ENCODE measurements around the gene RAB3D.
A peak's percentile ranks its signal among the peaks of the same experiment; 100 is the strongest.

The RAB3D gene

GRCh38 chr19:11295665-11296245, 43.7 kb downstream of the RAB3D start, which contains the start of gene TSPAN16:
TSS of gene TSPAN16 (plus strand) at chr19:11296160. CDS start at chr19:11296298, 138 bp downstream.
- no peaks in the 10 kb centered on the region for H3K27me3 ChIP-seq (ENCODE audit: control insufficient read depth, insufficient read depth, low read length)
- H3K9me3 ChIP-seq (ENCODE audit: control insufficient read depth, insufficient read depth, low read length) = no peaks in the 10 kb centered on the region
- H3K27ac ChIP-seq (ENCODE audit: low read length) = no peak within 1 kb of the TSS
- no peaks in the 10 kb centered on the region for H3K36me3 ChIP-seq (ENCODE audit: control insufficient read depth, insufficient read depth, low read length)
- WGBS (ENCODE audit: insufficient coverage, insufficient read length) = no CpG with 5 or more reads among the region's 8 CpGs
- no peaks in the 10 kb centered on the region for H3K4me1 ChIP-seq (ENCODE audit: control insufficient read depth, insufficient read depth, low read length)
- no peak within 1 kb of the TSS for H3K4me3 ChIP-seq (ENCODE audit: low read length)
- DNase-seq (ENCODE audit: low read depth, low spot score) = no peak

GRCh38 chr19:11295180-11295579, 44.3 kb downstream of the RAB3D start:
- no CpG with 5 or more reads among the region's 4 CpGs for WGBS (ENCODE audit: insufficient coverage, insufficient read length)
- Histone ChIP-seq H3K27me3 (ENCODE audit: control insufficient read depth, insufficient read depth, low read length) (no peaks in the 10 kb centered on the region), H3K9me3 (ENCODE audit: control insufficient read depth, insufficient read depth, low read length) (no peaks in the 10 kb centered on the region), H3K4me1 (ENCODE audit: control insufficient read depth, insufficient read depth, low read length) (no peaks in the 10 kb centered on the region), H3K27ac (ENCODE audit: low read length) (no peak overlapping the region), H3K36me3 (ENCODE audit: control insufficient read depth, insufficient read depth, low read length) (no peaks in the 10 kb centered on the region), H3K4me3 (ENCODE audit: low read length) (no peak overlapping the region)
- no peak for DNase-seq (ENCODE audit: low read depth, low spot score)

- H3K4me3 ChIP-seq (ENCODE audit: low read length) = no peak overlapping the region
- H3K4me1 ChIP-seq (ENCODE audit: control insufficient read depth, insufficient read depth, low read length) = no peaks in the 10 kb centered on the region
- no peaks in the 10 kb centered on the region for H3K9me3 ChIP-seq (ENCODE audit: control insufficient read depth, insufficient read depth, low read length)
- H3K27me3 ChIP-seq (ENCODE audit: control insufficient read depth, insufficient read depth, low read length) = no peaks in the 10 kb centered on the region
- no peaks in the 10 kb centered on the region for H3K36me3 ChIP-seq (ENCODE audit: control insufficient read depth, insufficient read depth, low read length)
- peak; percentile 84 for DNase-seq (ENCODE audit: low read depth, low spot score)
- WGBS (ENCODE audit: insufficient coverage, insufficient read length) = no CpG with 5 or more reads among the region's 41 CpGs
- H3K27ac ChIP-seq (ENCODE audit: low read length) = no peak overlapping the region
Observed at GRCh38 chr19:11293433-11294389, 45.7 kb downstream of the RAB3D start.

GRCh38 chr19:11291991-11292390, 47.5 kb downstream of the RAB3D start:
- no CpG with 5 or more reads among the region's 1 CpG for WGBS (ENCODE audit: insufficient coverage, insufficient read length)
- Histone ChIP-seq H3K36me3 (ENCODE audit: control insufficient read depth, insufficient read depth, low read length) (no peaks in the 10 kb centered on the region), H3K27me3 (ENCODE audit: control insufficient read depth, insufficient read depth, low read length) (no peaks in the 10 kb centered on the region), H3K27ac (ENCODE audit: low read length) (no peak overlapping the region), H3K4me3 (ENCODE audit: low read length) (no peak overlapping the region), H3K9me3 (ENCODE audit: control insufficient read depth, insufficient read depth, low read length) (no peaks in the 10 kb centered on the region), H3K4me1 (ENCODE audit: control insufficient read depth, insufficient read depth, low read length) (no peaks in the 10 kb centered on the region)
- no peak for DNase-seq (ENCODE audit: low read depth, low spot score)

GRCh38 chr19:11291415-11291814, 48.0 kb downstream of the RAB3D start:
- Histone ChIP-seq H3K27ac (ENCODE audit: low read length) (no peak overlapping the region), H3K9me3 (ENCODE audit: control insufficient read depth, insufficient read depth, low read length) (no peaks in the 10 kb centered on the region), H3K4me3 (ENCODE audit: low read length) (no peak overlapping the region), H3K36me3 (ENCODE audit: control insufficient read depth, insufficient read depth, low read length) (no peaks in the 10 kb centered on the region), H3K4me1 (ENCODE audit: control insufficient read depth, insufficient read depth, low read length) (no peaks in the 10 kb centered on the region), H3K27me3 (ENCODE audit: control insufficient read depth, insufficient read depth, low read length) (no peaks in the 10 kb centered on the region)
- no CpG with 5 or more reads among the region's 7 CpGs for WGBS (ENCODE audit: insufficient coverage, insufficient read length)
- DNase-seq (ENCODE audit: low read depth, low spot score) = no peak

- DNase-seq (ENCODE audit: low read depth, low spot score) = no peak
- no peaks in the 10 kb centered on the region for H3K9me3 ChIP-seq (ENCODE audit: control insufficient read depth, insufficient read depth, low read length)
- no peaks in the 10 kb centered on the region for H3K36me3 ChIP-seq (ENCODE audit: control insufficient read depth, insufficient read depth, low read length)
- no peaks in the 10 kb centered on the region for H3K4me1 ChIP-seq (ENCODE audit: control insufficient read depth, insufficient read depth, low read length)
- no peak overlapping the region for H3K4me3 ChIP-seq (ENCODE audit: low read length)
- no peak overlapping the region for H3K27ac ChIP-seq (ENCODE audit: low read length)
- no CpG with 5 or more reads among the region's 4 CpGs for WGBS (ENCODE audit: insufficient coverage, insufficient read length)
- no peaks in the 10 kb centered on the region for H3K27me3 ChIP-seq (ENCODE audit: control insufficient read depth, insufficient read depth, low read length)
Observed at GRCh38 chr19:11290256-11290655, 49.2 kb downstream of the RAB3D start.

- H3K9me3 ChIP-seq (ENCODE audit: control insufficient read depth, insufficient read depth, low read length) = no peaks in the 10 kb centered on the region
- WGBS (ENCODE audit: insufficient coverage, insufficient read length) = no CpG with 5 or more reads among the region's 7 CpGs
- H3K27me3 ChIP-seq (ENCODE audit: control insufficient read depth, insufficient read depth, low read length) = no peaks in the 10 kb centered on the region
- H3K27ac ChIP-seq (ENCODE audit: low read length) = no peak overlapping the region
- no peaks in the 10 kb centered on the region for H3K36me3 ChIP-seq (ENCODE audit: control insufficient read depth, insufficient read depth, low read length)
- H3K4me1 ChIP-seq (ENCODE audit: control insufficient read depth, insufficient read depth, low read length) = no peaks in the 10 kb centered on the region
- DNase-seq (ENCODE audit: low read depth, low spot score) = no peak
- H3K4me3 ChIP-seq (ENCODE audit: low read length) = no peak overlapping the region
Observed at GRCh38 chr19:11288349-11288748, 51.1 kb downstream of the RAB3D start.

GRCh38 chr19:11286312-11286974, 53.0 kb downstream of the RAB3D start:
- no peak overlapping the region for H3K4me3 ChIP-seq (ENCODE audit: low read length)
- no peak for DNase-seq (ENCODE audit: low read depth, low spot score)
- H3K4me1 ChIP-seq (ENCODE audit: control insufficient read depth, insufficient read depth, low read length) = no peaks in the 10 kb centered on the region
- no peaks in the 10 kb centered on the region for H3K9me3 ChIP-seq (ENCODE audit: control insufficient read depth, insufficient read depth, low read length)
- WGBS (ENCODE audit: insufficient coverage, insufficient read length) = no CpG with 5 or more reads among the region's 6 CpGs
- H3K36me3 ChIP-seq (ENCODE audit: control insufficient read depth, insufficient read depth, low read length) = no peaks in the 10 kb centered on the region
- no peak overlapping the region for H3K27ac ChIP-seq (ENCODE audit: low read length)
- H3K27me3 ChIP-seq (ENCODE audit: control insufficient read depth, insufficient read depth, low read length) = no peaks in the 10 kb centered on the region

- no peaks in the 10 kb centered on the region for H3K36me3 ChIP-seq (ENCODE audit: control insufficient read depth, insufficient read depth, low read length)
- H3K9me3 ChIP-seq (ENCODE audit: control insufficient read depth, insufficient read depth, low read length) = no peaks in the 10 kb centered on the region
- no peak overlapping the region for H3K27ac ChIP-seq (ENCODE audit: low read length)
- H3K27me3 ChIP-seq (ENCODE audit: control insufficient read depth, insufficient read depth, low read length) = no peaks in the 10 kb centered on the region
- H3K4me1 ChIP-seq (ENCODE audit: control insufficient read depth, insufficient read depth, low read length) = no peaks in the 10 kb centered on the region
- no peak overlapping the region for H3K4me3 ChIP-seq (ENCODE audit: low read length)
- no peak for DNase-seq (ENCODE audit: low read depth, low spot score)
- no CpG with 5 or more reads among the region's 6 CpGs for WGBS (ENCODE audit: insufficient coverage, insufficient read length)
Observed at GRCh38 chr19:11284515-11284914, 54.9 kb downstream of the RAB3D start.

- Histone ChIP-seq H3K36me3 (ENCODE audit: control insufficient read depth, insufficient read depth, low read length) (no peaks in the 10 kb centered on the region), H3K4me3 (ENCODE audit: low read length) (no peak overlapping the region), H3K27ac (ENCODE audit: low read length) (no peak overlapping the region), H3K4me1 (ENCODE audit: control insufficient read depth, insufficient read depth, low read length) (no peaks in the 10 kb centered on the region), H3K27me3 (ENCODE audit: control insufficient read depth, insufficient read depth, low read length) (no peaks in the 10 kb centered on the region), H3K9me3 (ENCODE audit: control insufficient read depth, insufficient read depth, low read length) (no peaks in the 10 kb centered on the region)
- WGBS (ENCODE audit: insufficient coverage, insufficient read length) = no CpG with 5 or more reads among the region's 11 CpGs
- DNase-seq (ENCODE audit: low read depth, low spot score) = no peak
Observed at GRCh38 chr19:11281356-11282049, 58.0 kb downstream of the RAB3D start.
